ENCODE data around the gene TNS2.
"Not testable (repeated sequence)": the region's sequence is repeated elsewhere in the genome, so short reads cannot be mapped to it uniquely, and the experiment has no call there.

Gene TNS2

GRCh38 chr12:53049571-53050318 is at the start of gene TNS2:
Gene TNS2 (plus strand): TSS chr12:53050065. CDS start chr12:53050186, 121 bp downstream.
- DNase-seq: peak; percentile 59

- no peak for DNase-seq
These were observed 45.7 kb upstream of the TNS2 start for GRCh38 chr12:53004178-53004577.

GRCh38 chr12:53004582-53004981 is 45.3 kb upstream of the TNS2 start:
- DNase-seq: peak; percentile 47

- peak; percentile 58 for DNase-seq
These were observed 44.5 kb upstream of the TNS2 start for GRCh38 chr12:53005215-53005985.

GRCh38 chr12:53005986-53006809 is 43.7 kb upstream of the TNS2 start, which contains the start of gene EIF4B:
Gene EIF4B (plus strand): TSS chr12:53006456. CDS start chr12:53006484, 28 bp downstream.
- peak; percentile 100 for DNase-seq

- DNase-seq: peak; percentile 94
These were observed 43.0 kb upstream of the TNS2 start for GRCh38 chr12:53006810-53007309.

GRCh38 chr12:53007343-53007742 is 42.5 kb upstream of the TNS2 start:
- DNase-seq: no peak

GRCh38 chr12:53008760-53009159 is 41.1 kb upstream of the TNS2 start:
- DNase-seq: not testable (repeated sequence)

- DNase-seq: no peak
These were observed 38.9 kb upstream of the TNS2 start for GRCh38 chr12:53010955-53011354.

- no peak for DNase-seq
These were observed 38.0 kb upstream of the TNS2 start for GRCh38 chr12:53011889-53012288.

- no peak for DNase-seq
These were observed 36.9 kb upstream of the TNS2 start for GRCh38 chr12:53012928-53013327.

GRCh38 chr12:53014709-53015108 is 35.2 kb upstream of the TNS2 start:
- DNase-seq: no peak

GRCh38 chr12:53025250-53025649 is 24.6 kb upstream of the TNS2 start:
- DNase-seq: no peak

- DNase-seq: not testable (repeated sequence)
These were observed 22.9 kb upstream of the TNS2 start for GRCh38 chr12:53027014-53027413.

- DNase-seq: no peak
These were observed 18.2 kb upstream of the TNS2 start for GRCh38 chr12:53031616-53032015.

GRCh38 chr12:53033832-53034231 is 16.0 kb upstream of the TNS2 start:
- DNase-seq: not testable (repeated sequence)

GRCh38 chr12:53034459-53034858 is 15.4 kb upstream of the TNS2 start:
- no peak for DNase-seq

- no peak for DNase-seq
These were observed 13.1 kb upstream of the TNS2 start for GRCh38 chr12:53036802-53037201.

GRCh38 chr12:53039851-53040250 is 10.0 kb upstream of the TNS2 start:
- DNase-seq: no peak

GRCh38 chr12:53042607-53043454 is 7.0 kb upstream of the TNS2 start:
- peak; percentile 52 for DNase-seq

GRCh38 chr12:53044052-53044581 is 5.7 kb upstream of the TNS2 start:
- DNase-seq: peak; percentile 54
